GM19035 (cell line): Measurements from ENCODE around the gene MAP2K2.

Experiments used
- ATAC-seq: cut with Tn5 transposase; IDR thresholded peaks from one replicate; pipeline ENCODE4 v1.9.1; 2021; ENCODE audit not compliant: unreplicated experiment

The MAP2K2 gene

GRCh38 chr19:4100647-4101495, 23.1 kb downstream of the MAP2K2 start:
- ATAC-seq = no peak

GRCh38 chr19:4099041-4099764, 24.7 kb downstream of the MAP2K2 start:
- no peak for ATAC-seq

- ATAC-seq = no peak
Observed at GRCh38 chr19:4098493-4098892, 25.4 kb downstream of the MAP2K2 start.

- ATAC-seq = no peak
Observed at GRCh38 chr19:4097501-4097900, 26.4 kb downstream of the MAP2K2 start.

- ATAC-seq = no peak
Observed at GRCh38 chr19:4096049-4096892, 27.7 kb downstream of the MAP2K2 start.

- ATAC-seq = no peak
Observed at GRCh38 chr19:4095488-4095844, 28.5 kb downstream of the MAP2K2 start.

- ATAC-seq = no peak
Observed at GRCh38 chr19:4094761-4095487, 29.0 kb downstream of the MAP2K2 start.

- no peak for ATAC-seq
Observed at GRCh38 chr19:4094291-4094690, 29.6 kb downstream of the MAP2K2 start.

GRCh38 chr19:4093643-4094175, 30.2 kb downstream of the MAP2K2 start:
- ATAC-seq = no peak

GRCh38 chr19:4090356-4091220, 33.3 kb downstream of the MAP2K2 start:
- no peak for ATAC-seq

GRCh38 chr19:4089946-4090345, 34.0 kb downstream of the MAP2K2 start:
- no peak for ATAC-seq

GRCh38 chr19:4089400-4089908, 34.5 kb downstream of the MAP2K2 start:
- no peak for ATAC-seq

GRCh38 chr19:4088975-4089374, 34.9 kb downstream of the MAP2K2 start:
- ATAC-seq = no peak

- ATAC-seq = no peak
Observed at GRCh38 chr19:4087787-4088679, 35.9 kb downstream of the MAP2K2 start.

GRCh38 chr19:4086411-4086867, 37.5 kb downstream of the MAP2K2 start:
- no peak for ATAC-seq

GRCh38 chr19:4084547-4084877, 39.4 kb downstream of the MAP2K2 start:
- no peak for ATAC-seq

GRCh38 chr19:4083677-4084546, 40.0 kb downstream of the MAP2K2 start:
- no peak for ATAC-seq
